ENCODE measurements around the gene IRS1. TPM values are rescaled to one million over a fixed set of nuclear protein-coding genes. Genes with fewer than 3 reads are reported as not detected.

The IRS1 gene
- total RNA-seq, 1 experiment from 2014 or later, result 15.0 TPM

DNA sequence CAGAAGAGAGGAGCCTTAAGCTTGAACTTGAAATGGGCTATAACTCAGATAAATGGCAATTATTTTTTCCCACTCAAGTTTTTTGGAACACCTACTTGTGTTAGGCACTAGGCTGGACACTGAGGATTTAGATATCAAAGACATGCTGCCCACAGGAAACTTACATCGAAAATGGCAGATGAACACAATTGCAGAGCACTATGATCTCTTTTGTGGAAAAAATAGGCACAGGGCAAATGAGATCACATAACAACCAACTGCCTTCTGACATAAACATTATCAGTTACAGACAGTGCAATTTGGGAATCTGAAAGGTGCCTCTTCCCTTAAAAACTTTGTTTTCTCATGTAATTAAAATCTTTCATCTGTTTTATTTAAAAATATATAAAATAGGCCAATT, 3.8 kb upstream of the IRS1 start:
- Histone ChIP-seq H3K23ac (ENCODE audit: insufficient read length, low read depth, low read length) (no peak overlapping the region), H3K4me1 (ENCODE audit: insufficient read depth, low read length) (no peaks in the 10 kb centered on the region), H4K20me1 (ENCODE audit: control insufficient read depth, insufficient read depth, insufficient read length) (no peaks in the 10 kb centered on the region), H3K23me2 (ENCODE audit: insufficient read length, low read depth, low read length, poor library complexity, severe bottlenecking) (peaks cover 22% of the 10 kb centered on the region), H3K27ac (ENCODE audit: insufficient read length, low read depth, low read length) (no peak overlapping the region), H3K56ac (ENCODE audit: insufficient read length, low read depth, low read length) (no peak overlapping the region), H3K4ac (ENCODE audit: low read depth, low read length) (no peak overlapping the region), H4K5ac (ENCODE audit: insufficient read length, low read depth, low read length) (no peak overlapping the region), H3T11ph (ENCODE audit: low read length) (no peak overlapping the region), H2AFZ (ENCODE audit: low read length) (no peak overlapping the region), H3K27me3 (ENCODE audit: insufficient read depth, low read length) (no peaks in the 10 kb centered on the region), H4K8ac (replicated peaks; ENCODE audit: insufficient read length, low read depth, low read length) (no peak overlapping the region), H2BK120ac (ENCODE audit: low read depth, low read length, poor library complexity, severe bottlenecking) (no peak overlapping the region), H3K79me1 (ENCODE audit: insufficient read depth, low read depth, low read length, poor library complexity, severe bottlenecking) (no peaks in the 10 kb centered on the region), H3K9me3 (ENCODE audit: control insufficient read depth, low read depth, low read length) (no peaks in the 10 kb centered on the region), H3K79me2 (ENCODE audit: insufficient read depth, low read length) (no peaks in the 10 kb centered on the region), H3K18ac (ENCODE audit: insufficient read length, low read depth, low read length) (no peak overlapping the region), H2BK12ac (ENCODE audit: insufficient read length, low read depth, low read length) (no peak overlapping the region), H2AK5ac (ENCODE audit: insufficient read length, low read length) (no peak overlapping the region), H3K14ac (ENCODE audit: insufficient read depth, low read length) (no peak overlapping the region), H2BK20ac (ENCODE audit: low read depth, low read length, poor library complexity, severe bottlenecking) (no peak overlapping the region), H2BK15ac (ENCODE audit: low read depth, low read length) (no peak overlapping the region), H3K9ac (ENCODE audit: extremely low read depth, insufficient read length, low read length) (no peak overlapping the region), H4K91ac (ENCODE audit: insufficient read length, low read depth, low read length) (no peak overlapping the region), H3K4me2 (ENCODE audit: insufficient read depth, insufficient read length, low read length) (no peak overlapping the region), H2BK5ac (ENCODE audit: insufficient read length, low read length) (no peak overlapping the region)
- Mint-ChIP-seq H3K27ac (no peak overlapping the region), H3K4me3 (no peak overlapping the region), H3K27me3 (ENCODE audit: low read depth) (no peaks in the 10 kb centered on the region), H3K36me3 (ENCODE audit: insufficient read depth in 1 of 3, low read depth in 3 of 3) (peaks cover 0 to 2% (median 0%) of the 10 kb centered on the region in 3 experiments; a peak in 2 of 7 replicates), H3K9me3 (no peaks in the 10 kb centered on the region; a peak in 1 of 5 replicates), H3K4me1 (peaks cover 17 to 22% of the 10 kb centered on the region in 2 experiments)
- no peak for DNase-seq
- TF ChIP-seq, protein P1, sequence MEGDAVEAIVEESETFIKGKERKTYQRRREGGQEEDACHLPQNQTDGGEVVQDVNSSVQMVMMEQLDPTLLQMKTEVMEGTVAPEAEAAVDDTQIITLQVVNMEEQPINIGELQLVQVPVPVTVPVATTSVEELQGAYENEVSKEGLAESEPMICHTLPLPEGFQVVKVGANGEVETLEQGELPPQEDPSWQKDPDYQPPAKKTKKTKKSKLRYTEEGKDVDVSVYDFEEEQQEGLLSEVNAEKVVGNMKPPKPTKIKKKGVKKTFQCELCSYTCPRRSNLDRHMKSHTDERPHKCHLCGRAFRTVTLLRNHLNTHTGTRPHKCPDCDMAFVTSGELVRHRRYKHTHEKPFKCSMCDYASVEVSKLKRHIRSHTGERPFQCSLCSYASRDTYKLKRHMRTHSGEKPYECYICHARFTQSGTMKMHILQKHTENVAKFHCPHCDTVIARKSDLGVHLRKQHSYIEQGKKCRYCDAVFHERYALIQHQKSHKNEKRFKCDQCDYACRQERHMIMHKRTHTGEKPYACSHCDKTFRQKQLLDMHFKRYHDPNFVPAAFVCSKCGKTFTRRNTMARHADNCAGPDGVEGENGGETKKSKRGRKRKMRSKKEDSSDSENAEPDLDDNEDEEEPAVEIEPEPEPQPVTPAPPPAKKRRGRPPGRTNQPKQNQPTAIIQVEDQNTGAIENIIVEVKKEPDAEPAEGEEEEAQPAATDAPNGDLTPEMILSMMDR (conservative IDR thresholded peaks at IDR 0.05), result no peak
- no CpG with 5 or more reads among the region's 1 CpG for WGBS (ENCODE audit: extremely low coverage, insufficient read length, low lambda C conversion rate)

Measured in H9 (cell line).